GM12878 (cell line): ENCODE measurements around the gene SCAMP5. TPM values are rescaled to one million over a fixed set of nuclear protein-coding genes. Genes with fewer than 3 reads are reported as not detected.

Experiments used
- ATAC-seq: fragments of 200-7000 bp; cut with Tn5 transposase; 3 replicates; pipeline ENCODE4 v1.9.1; 2020; ENCODE audit warnings: mild to moderate bottlenecking, moderate library complexity
- BruUV-seq: library from RNA; stranded (reverse); fragments of 400-500 nt; replicated peaks from 2 replicates; lab custom pipeline; 2021; lab: Mats Ljungman, UMichigan
- CTCF ChIA-PET: fragments of 300-600 bp; sonication (Branson Sonifier 250); formaldehyde crosslinking; extraction: SDS; loops from one replicate; lab custom pipeline; 2021; ENCODE audit warnings: inconsistent platforms; lab: Yijun Ruan, JAX
- POLR2A ChIA-PET: fragments of 350-600 bp; formaldehyde crosslinking; extraction: SDS; loops from one replicate; lab custom pipeline; 2021; ENCODE audit warnings: inconsistent platforms; lab: Charles Lee
- RAD21 ChIA-PET: fragments of 300-600 bp; sonication (Branson Sonifier 250); formaldehyde crosslinking; loops from one replicate; lab custom pipeline; 2023; ENCODE audit warnings: antibody characterized with exemption; ENCODE audit not compliant: unreplicated experiment; lab: Charles Lee
- SMC1A ChIA-PET: fragments of 300-600 bp; sonication (Branson Sonifier 250); formaldehyde crosslinking; loops from one replicate; lab custom pipeline; 2023; ENCODE audit not compliant: unreplicated experiment, uncharacterized antibody; lab: Charles Lee
- DNase-seq: peaks from one replicate; pipeline ENCODE4 v3.0.0-alpha.2; 2011; ENCODE audit warnings: low read depth, low spot score
- FAIRE-seq: peaks from 3 replicates; lab custom pipeline; 2011; peaks lifted over from hg19 to GRCh38; lab: Jason Lieb, UNC
- H2AFZ ChIP-seq: 2 replicates; pipeline ENCODE4 v1.6.0; 2011; ENCODE audit warnings: low read depth, low read length, control low read depth; ENCODE audit not compliant: control insufficient read depth
- H3K27ac ChIP-seq: 2 replicates; pipeline ENCODE4 v1.5.1; 2011; ENCODE audit warnings: control low read depth; ENCODE audit not compliant: control insufficient read depth, insufficient read depth
- H3K27me3 ChIP-seq, 2 experiments: replicated peaks in 1 of 2; 2 replicates each; pipeline versions ENCODE4 v1.6.0 to v1.6.1; 2011; ENCODE audit warnings: low read length in 1 of 2; ENCODE audit not compliant: control insufficient read depth in 2 of 2, insufficient read depth in 2 of 2
- H3K36me3 ChIP-seq, 2 experiments: 2 replicates each; pipeline ENCODE4 v1.5.1; 2011; ENCODE audit warnings: low read length in 1 of 2; ENCODE audit not compliant: control insufficient read depth in 2 of 2, insufficient read depth in 2 of 2
- H3K4me1 ChIP-seq: 2 replicates; pipeline ENCODE4 v1.6.1; 2011; ENCODE audit warnings: mild to moderate bottlenecking, low read length, moderate library complexity, mixed read lengths; ENCODE audit not compliant: control insufficient read depth, insufficient read depth
- H3K4me2 ChIP-seq: 2 replicates; pipeline ENCODE4 v1.6.0; 2011; ENCODE audit warnings: control low read depth; ENCODE audit not compliant: control insufficient read depth, insufficient read depth
- H3K4me3 ChIP-seq: fragments of 200-600 bp; sonication (generic); 2 replicates; pipeline ENCODE4 v1.5.1; 2016
- H3K79me2 ChIP-seq: 2 replicates; pipeline ENCODE4 v1.6.0; 2011; ENCODE audit warnings: low read length; ENCODE audit not compliant: control insufficient read depth, insufficient read depth
- H3K9ac ChIP-seq: 2 replicates; pipeline ENCODE4 v1.8.0; 2011; ENCODE audit warnings: low read length, control low read depth, mixed read lengths; ENCODE audit not compliant: control insufficient read depth, insufficient read depth
- H3K9me3 ChIP-seq: replicated peaks from 3 replicates; pipeline ENCODE4 v1.5.1; 2011; ENCODE audit warnings: mild to moderate bottlenecking, low read length; ENCODE audit not compliant: control insufficient read depth, insufficient read depth
- H4K20me1 ChIP-seq: 2 replicates; pipeline ENCODE4 v1.6.0; 2011; ENCODE audit not compliant: control insufficient read depth, insufficient read depth
- CTCF ChIP-seq, 3 experiments: IDR thresholded peaks in 2 of 3; conservative IDR thresholded peaks in 1 of 3; 2 replicates each; pipeline ENCODE4 v1.5.1; 2011; ENCODE audit warnings: low read depth in 3 of 3, low read length in 3 of 3, mild to moderate bottlenecking in 3 of 3, control low read depth in 2 of 3, moderate library complexity in 2 of 3, inconsistent platforms in 1 of 3, mixed read lengths in 1 of 3; ENCODE audit not compliant: control insufficient read depth in 2 of 3, insufficient read depth in 1 of 3; ENCODE audit errors: extremely low read depth in 1 of 3
- MLLT1 ChIP-seq: fragments of 450-650 bp; IDR thresholded peaks from 2 replicates; pipeline ENCODE4 v1.6.1; 2016; ENCODE audit warnings: mild to moderate bottlenecking
- ZBED1 ChIP-seq: IDR thresholded peaks from 2 replicates; pipeline ENCODE4 v1.6.1; 2016; ENCODE audit warnings: borderline replicate concordance
- WGBS: methylation state at CpG from one replicate; pipeline ENCODE4 v1.1.6; 2016; ENCODE audit warnings: low lambda C conversion rate; ENCODE audit not compliant: insufficient replicate concordance, insufficient coverage; ENCODE audit errors: missing lambda C conversion rate; 5-methylcytosine and 5-hydroxymethylcytosine counted together
- in situ Hi-C: fragments of 300-500 bp; cut with MboI; formaldehyde crosslinking; loops from 9 replicates; pipeline ENCODE4 v1.14.3; 2018; ENCODE audit warnings: mixed read lengths
- intact Hi-C: fragments of 100-400 bp; cut with micrococcal nuclease; formaldehyde crosslinking; loops from one replicate; pipeline ENCODE4 v1.14.2; 2022; ENCODE audit not compliant: unreplicated experiment
- polyA plus RNA-seq, 11 experiments: library from polyadenylated mRNA; depleted of rRNA in 4 of 11; unstranded in 6 of 11; stranded (reverse) in 5 of 11; fragments of >200 nt; fragmentation: Nextera tagmentation in 4 of 11; fragmentation: Illumina TruSeq in 1 of 11; extraction: Ambion mirVana in 4 of 11; extraction: Trizol in 1 of 11; gene quantifications; 1 replicate in 1 of 11; 2 replicates in 10 of 11; pipeline versions ENCODE4 v1.2.1 to v1.2.3, GENCODE V29; 2011 to 2016; ENCODE audit warnings: inconsistent platforms in 2 of 11, missing spikeins in 2 of 11, low read depth in 1 of 11
- total RNA-seq, 4 experiments: library from RNA; depleted of rRNA in 3 of 4; stranded (reverse); fragments of >200 nt in 3 of 4; fragmentation: Illumina TruSeq in 1 of 4; extraction: Trizol in 1 of 4; gene quantifications; 2 replicates each; pipeline versions ENCODE4 v1.2.1 to v1.2.3, GENCODE V29; 2013 to 2021

Gene SCAMP5
- total and polyA plus RNA-seq, 10 of the 15 experiments (the other 5 are each of a cell fraction or from before 2014, with no cell fraction given) = 1.6 to 41.6 (median 16.9) TPM

GRCh38 chr15:75045332-75046015 lies 50.1 kb downstream of the SCAMP5 start (continued):
- peak; percentile 45; the same call in 1 of the 2 replicates for TF ChIP-seq ZBED1

- intact Hi-C loops (no loop called here), in situ Hi-C loops (no loop called here)
- no peak for ATAC-seq
- DNase-seq = no peak
- H3K27ac ChIP-seq = peak overlapping the region; percentile 100
- H3K27me3 ChIP-seq = no peaks in the 10 kb centered on the region
- BruUV-seq = no TSS peak
- H3K79me2 ChIP-seq = peaks cover 40% of the 10 kb centered on the region
- RAD21 ChIA-PET = no interaction called here
- H3K4me1 ChIP-seq = peaks cover 56% of the 10 kb centered on the region
- SMC1A ChIA-PET = no interaction called here
- H4K20me1 ChIP-seq = no peaks in the 10 kb centered on the region
- H3K36me3 ChIP-seq = peaks cover 9 to 16% of the 10 kb centered on the region in 2 experiments
- TF ChIP-seq MLLT1 = peak; percentile 54
- TF ChIP-seq CTCF (IDR thresholded peaks at IDR 0.05 in 2 of 3, conservative IDR thresholded peaks at IDR 0.05 in 1 of 3; ENCODE audit: control insufficient read depth in 2 of 3, extremely low read depth in 1 of 3, insufficient read depth in 1 of 3, low read depth in 3 of 3, low read length in 3 of 3) = no peak
- no peak overlapping the region for H2AFZ ChIP-seq
- no peaks in the 10 kb centered on the region for H3K9me3 ChIP-seq
- no peak for FAIRE-seq
- POLR2A ChIA-PET = interaction anchor here (1.3 kb wide), 1 partner anchor 47 kb away, joined by 3 read pairs; no protein-coding TSS in a partner anchor
- H3K4me2 ChIP-seq = peak overlapping the region; percentile 60; the same call in 1 of the 2 replicates
- CTCF ChIA-PET = interaction anchor here (1.2 to 2.4 kb wide), 3 partner anchors 10 to 156 kb away, joined by 3 to 6 read pairs (median 5); no protein-coding TSS in a partner anchor
- 100% methylated on average over 10 of the region's 10 CpGs for WGBS
- peak overlapping the region; percentile 10; the same call in 1 of the 2 replicates for H3K9ac ChIP-seq
- no peak overlapping the region for H3K4me3 ChIP-seq
These were observed 53.0 kb downstream of the SCAMP5 start for GRCh38 chr15:75048394-75048793.
